IMR-90 (cell line): ENCODE results near the gene SLC48A1. TPM values are rescaled to one million over a fixed set of nuclear protein-coding genes. Genes with fewer than 3 reads are reported as not detected.

Experiments
- ATAC-seq: fragments of 200-7000 bp; cut with Tn5 transposase; 2 replicates; pipeline ENCODE4 v1.9.1; 2020; ENCODE audit warnings: low read depth, mild to moderate bottlenecking, moderate library complexity
- BruUV-seq: library from RNA; stranded (reverse); fragments of 400-500 nt; replicated peaks from 2 replicates; lab custom pipeline; 2021; lab: Mats Ljungman, UMichigan
- CTCF ChIA-PET: fragments of 300-600 bp; formaldehyde crosslinking; extraction: SDS; loops from one replicate; lab custom pipeline; 2021; ENCODE audit warnings: antibody characterized with exemption; lab: Yijun Ruan, JAX
- POLR2A ChIA-PET: fragments of 300-600 bp; sonication (Branson Sonifier 250); formaldehyde crosslinking; loops from one replicate; lab custom pipeline; 2022; ENCODE audit warnings: antibody characterized with exemption; ENCODE audit not compliant: unreplicated experiment; lab: Charles Lee
- DNase-seq: peaks from one replicate; pipeline ENCODE4 v3.0.0; 2013
- H2AFZ ChIP-seq: replicated peaks from 2 replicates; pipeline ENCODE3; 2013; ENCODE audit warnings: low read length, mild to moderate bottlenecking; ENCODE audit not compliant: poor library complexity
- H2AK5ac ChIP-seq: 2 replicates; pipeline ENCODE4 v1.6.1; 2013; ENCODE audit warnings: low read depth, low read length, inconsistent platforms
- H2AK9ac ChIP-seq: replicated peaks from 2 replicates; pipeline ENCODE3; 2013; ENCODE audit warnings: mild to moderate bottlenecking, low read depth, low read length, moderate library complexity; ENCODE audit not compliant: poor library complexity
- H2BK120ac ChIP-seq: 2 replicates; pipeline ENCODE4 v1.6.1; 2013; ENCODE audit warnings: low read depth, low read length, inconsistent platforms
- H2BK15ac ChIP-seq: 3 replicates; pipeline ENCODE4 v1.6.1; 2013; ENCODE audit warnings: low read depth, low read length, inconsistent platforms
- H2BK20ac ChIP-seq: 2 replicates; pipeline ENCODE4 v1.6.1; 2013; ENCODE audit warnings: low read depth, mild to moderate bottlenecking, inconsistent platforms, low read length, moderate library complexity
- H2BK5ac ChIP-seq: 2 replicates; pipeline ENCODE4 v1.6.1; 2013; ENCODE audit warnings: mild to moderate bottlenecking, low read depth, low read length, inconsistent platforms; ENCODE audit not compliant: poor library complexity, severe bottlenecking
- H3K14ac ChIP-seq: replicated peaks from 2 replicates; pipeline ENCODE4 v1.6.1; 2013; ENCODE audit warnings: low read depth, low read length, inconsistent platforms
- H3K18ac ChIP-seq: 2 replicates; pipeline ENCODE4 v1.6.1; 2013; ENCODE audit warnings: low read depth, low read length, control low read depth
- H3K23ac ChIP-seq: 2 replicates; pipeline ENCODE4 v1.6.1; 2013; ENCODE audit warnings: low read depth, low read length, inconsistent platforms
- H3K27ac ChIP-seq: 2 replicates; pipeline ENCODE4 v1.5.1; 2013; ENCODE audit warnings: mild to moderate bottlenecking, control low read depth, low read length; ENCODE audit not compliant: insufficient read depth
- H3K27me3 ChIP-seq: 2 replicates; pipeline ENCODE4 v1.6.1; 2013; ENCODE audit warnings: low read length; ENCODE audit not compliant: control insufficient read depth, insufficient read depth
- H3K36me3 ChIP-seq: 2 replicates; pipeline ENCODE4 v1.6.1; 2013; ENCODE audit warnings: low read length, mixed read lengths; ENCODE audit not compliant: control insufficient read depth, insufficient read depth
- H3K4ac ChIP-seq: 2 replicates; pipeline ENCODE4 v1.6.1; 2013; ENCODE audit warnings: low read depth, low read length, inconsistent platforms
- H3K4me1 ChIP-seq: 2 replicates; pipeline ENCODE4 v1.6.1; 2013; ENCODE audit warnings: low read length, mixed read lengths; ENCODE audit not compliant: control insufficient read depth, insufficient read depth
- H3K4me2 ChIP-seq: 2 replicates; pipeline ENCODE4 v1.6.1; 2013; ENCODE audit warnings: low read depth, mild to moderate bottlenecking, control low read depth, low read length, moderate library complexity
- H3K4me3 ChIP-seq: 2 replicates; pipeline ENCODE4 v1.5.1; 2013; ENCODE audit warnings: low read depth, mild to moderate bottlenecking, control low read depth, low read length, moderate library complexity; ENCODE audit not compliant: insufficient read depth
- H3K56ac ChIP-seq: 2 replicates; pipeline ENCODE4 v1.6.1; 2013; ENCODE audit warnings: low read length, inconsistent platforms; ENCODE audit not compliant: insufficient read depth; ENCODE audit errors: extremely low read depth
- H3K79me1 ChIP-seq, 2 experiments: 2 replicates each; pipeline ENCODE4 v1.6.1; 2013; ENCODE audit warnings: low read length in 2 of 2, inconsistent platforms in 1 of 2, low read depth in 1 of 2
- H3K9ac ChIP-seq: 2 replicates; pipeline ENCODE4 v1.6.1; 2013; ENCODE audit warnings: low read depth, low read length, control low read depth
- H3K9me1 ChIP-seq: 2 replicates; pipeline ENCODE4 v1.6.1; 2013; ENCODE audit warnings: low read length, inconsistent platforms; ENCODE audit not compliant: insufficient read depth
- H3K9me3 ChIP-seq: 2 replicates; pipeline ENCODE4 v1.6.1; 2013; ENCODE audit warnings: low read length; ENCODE audit not compliant: control insufficient read depth, insufficient read depth
- H4K20me1 ChIP-seq: 2 replicates; pipeline ENCODE4 v1.6.1; 2013; ENCODE audit warnings: low read length, inconsistent platforms; ENCODE audit not compliant: insufficient read depth
- H4K5ac ChIP-seq: 2 replicates; pipeline ENCODE4 v1.6.1; 2013; ENCODE audit warnings: mild to moderate bottlenecking, low read depth, low read length, control low read depth
- H4K8ac ChIP-seq, 2 experiments: 2 replicates each; pipeline ENCODE4 v1.6.1; 2013; ENCODE audit warnings: low read depth in 2 of 2, low read length in 2 of 2, control low read depth in 1 of 2, inconsistent platforms in 1 of 2
- H4K91ac ChIP-seq: 2 replicates; pipeline ENCODE4 v1.6.1; 2013; ENCODE audit warnings: low read depth, low read length, inconsistent platforms; ENCODE audit not compliant: insufficient read depth
- BHLHE40 ChIP-seq: fragments of 150-350 bp; IDR thresholded peaks from 2 replicates; pipeline ENCODE4 v1.6.1; 2016; ENCODE audit warnings: mild to moderate bottlenecking, low read depth, low read length
- CEBPB ChIP-seq: IDR thresholded peaks from 2 replicates; pipeline ENCODE4 v1.6.1; 2012; ENCODE audit warnings: low read depth, low read length, improper control_type of control experiment
- CHD1 ChIP-seq: IDR thresholded peaks from 2 replicates; pipeline ENCODE4 v1.6.1; 2012; ENCODE audit warnings: low read depth, low read length, improper control_type of control experiment
- MAFK ChIP-seq: IDR thresholded peaks from 2 replicates; pipeline ENCODE4 v1.6.1; 2012; ENCODE audit warnings: low read depth, low read length, improper control_type of control experiment
- MXI1 ChIP-seq: IDR thresholded peaks from 2 replicates; pipeline ENCODE4 v1.6.1; 2012; ENCODE audit warnings: low read depth, mild to moderate bottlenecking, low read length, moderate library complexity, borderline replicate concordance
- NFE2L2 ChIP-seq: fragments of 150-350 bp; IDR thresholded peaks from 2 replicates; pipeline ENCODE4 v1.6.1; 2016; ENCODE audit warnings: low read depth, mild to moderate bottlenecking, low read length
- RCOR1 ChIP-seq: IDR thresholded peaks from 2 replicates; pipeline ENCODE4 v1.6.1; 2012; ENCODE audit warnings: mild to moderate bottlenecking, low read length, improper control_type of control experiment; ENCODE audit not compliant: insufficient replicate concordance
- RFX5 ChIP-seq: IDR thresholded peaks from 2 replicates; pipeline ENCODE4 v1.8.0; 2012; ENCODE audit warnings: low read depth, mild to moderate bottlenecking, low read length, moderate library complexity
- SMC3 ChIP-seq: fragments of 150-350 bp; IDR thresholded peaks from 2 replicates; pipeline ENCODE4 v1.6.1; 2016; ENCODE audit warnings: low read depth, mild to moderate bottlenecking, antibody characterized with exemption, low read length, moderate library complexity
- USF2 ChIP-seq: fragments of 150-350 bp; IDR thresholded peaks from 2 replicates; pipeline ENCODE4 v1.6.1; 2017; ENCODE audit warnings: mild to moderate bottlenecking, antibody characterized with exemption, low read length, low read depth
- WGBS, 2 experiments: methylation state at CpG; one replicate each; pipeline versions ENCODE4 v1.1.5 to v1.1.7; 2013; ENCODE audit warnings: missing lambda C conversion rate in 2 of 2; ENCODE audit not compliant: insufficient read length in 1 of 2; ENCODE audit errors: extremely low coverage in 2 of 2; 5-methylcytosine and 5-hydroxymethylcytosine counted together
- dilution Hi-C: fragments of 300-500 bp; cut with HindIII; formaldehyde crosslinking; loops from one replicate; pipeline ENCODE4 v1.14.3; 2018; ENCODE audit warnings: low sequenced_read_pairs; ENCODE audit not compliant: unreplicated experiment
- in situ Hi-C: fragments of 300-500 bp; cut with MboI; formaldehyde crosslinking; loops from 3 replicates; pipeline ENCODE4 v1.14.3; 2019; ENCODE audit warnings: low sequenced_read_pairs, inconsistent platforms, mixed read lengths
- intact Hi-C: fragments of 100-400 bp; cut with micrococcal nuclease; formaldehyde crosslinking; loops from 2 replicates; pipeline ENCODE4 v1.10.0; 2022
- polyA plus RNA-seq, 3 experiments: library from polyadenylated mRNA; depleted of rRNA; stranded (reverse); fragments of >200 nt; gene quantifications; 2 replicates each; pipeline ENCODE4 v1.2.3, GENCODE V29; 2012; ENCODE audit warnings: low replicate concordance in 1 of 3
- total RNA-seq: library from RNA; depleted of rRNA; stranded (reverse); fragments of >200 nt; gene quantifications from 2 replicates; pipeline ENCODE4 v1.2.3, GENCODE V29; 2012
- TF ChIP-seq, protein P1 (sequence below): conservative IDR thresholded peaks from 2 replicates; pipeline ENCODE4 v1.5.1; 2012; ENCODE audit warnings: mild to moderate bottlenecking, low read depth, low read length, improper control_type of control experiment
- TF ChIP-seq, protein P2 (sequence below): fragments of 150-350 bp; IDR thresholded peaks from 2 replicates; pipeline ENCODE4 v1.6.1; 2016; ENCODE audit warnings: low read depth, mild to moderate bottlenecking, low read length, moderate library complexity, borderline replicate concordance

The SLC48A1 gene
- total and polyA plus RNA-seq, 2 of the 4 experiments (the other 2 are of a cell fraction), result 4.8 to 5.9 TPM

- dilution Hi-C loops, result no loop called here
Observed at GRCh38 chr12:47748899-47749298, 24.1 kb upstream of the SLC48A1 start.

More at GRCh38 chr12:47748899-47749298, 24.1 kb upstream of the SLC48A1 start:
- ChIA-PET POLR2A (no interaction called here), CTCF (no interaction called here)
- peaks cover 12% of the 10 kb centered on the region for H3K4me1 ChIP-seq
- H2AK9ac ChIP-seq, result no peak overlapping the region
- peaks cover 24% of the 10 kb centered on the region for H3K27me3 ChIP-seq
- no peak overlapping the region for H4K91ac ChIP-seq
- H3K9ac ChIP-seq, result no peak overlapping the region
- H4K5ac ChIP-seq, result no peak overlapping the region
- no peak overlapping the region for H2BK15ac ChIP-seq
- TF ChIP-seq BHLHE40 (no peak), CEBPB (no peak), SMC3 (no peak), NFE2L2 (no peak), CHD1 (no peak), RCOR1 (no peak), USF2 (no peak), RFX5 (no peak), MAFK (no peak), MXI1 (no peak)
- TF ChIP-seq, protein P1, sequence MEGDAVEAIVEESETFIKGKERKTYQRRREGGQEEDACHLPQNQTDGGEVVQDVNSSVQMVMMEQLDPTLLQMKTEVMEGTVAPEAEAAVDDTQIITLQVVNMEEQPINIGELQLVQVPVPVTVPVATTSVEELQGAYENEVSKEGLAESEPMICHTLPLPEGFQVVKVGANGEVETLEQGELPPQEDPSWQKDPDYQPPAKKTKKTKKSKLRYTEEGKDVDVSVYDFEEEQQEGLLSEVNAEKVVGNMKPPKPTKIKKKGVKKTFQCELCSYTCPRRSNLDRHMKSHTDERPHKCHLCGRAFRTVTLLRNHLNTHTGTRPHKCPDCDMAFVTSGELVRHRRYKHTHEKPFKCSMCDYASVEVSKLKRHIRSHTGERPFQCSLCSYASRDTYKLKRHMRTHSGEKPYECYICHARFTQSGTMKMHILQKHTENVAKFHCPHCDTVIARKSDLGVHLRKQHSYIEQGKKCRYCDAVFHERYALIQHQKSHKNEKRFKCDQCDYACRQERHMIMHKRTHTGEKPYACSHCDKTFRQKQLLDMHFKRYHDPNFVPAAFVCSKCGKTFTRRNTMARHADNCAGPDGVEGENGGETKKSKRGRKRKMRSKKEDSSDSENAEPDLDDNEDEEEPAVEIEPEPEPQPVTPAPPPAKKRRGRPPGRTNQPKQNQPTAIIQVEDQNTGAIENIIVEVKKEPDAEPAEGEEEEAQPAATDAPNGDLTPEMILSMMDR, result no peak
- TF ChIP-seq, protein P2, sequence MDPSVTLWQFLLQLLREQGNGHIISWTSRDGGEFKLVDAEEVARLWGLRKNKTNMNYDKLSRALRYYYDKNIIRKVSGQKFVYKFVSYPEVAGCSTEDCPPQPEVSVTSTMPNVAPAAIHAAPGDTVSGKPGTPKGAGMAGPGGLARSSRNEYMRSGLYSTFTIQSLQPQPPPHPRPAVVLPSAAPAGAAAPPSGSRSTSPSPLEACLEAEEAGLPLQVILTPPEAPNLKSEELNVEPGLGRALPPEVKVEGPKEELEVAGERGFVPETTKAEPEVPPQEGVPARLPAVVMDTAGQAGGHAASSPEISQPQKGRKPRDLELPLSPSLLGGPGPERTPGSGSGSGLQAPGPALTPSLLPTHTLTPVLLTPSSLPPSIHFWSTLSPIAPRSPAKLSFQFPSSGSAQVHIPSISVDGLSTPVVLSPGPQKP, result no peak
- H2AFZ ChIP-seq, result no peak overlapping the region
- no peak overlapping the region for H3K4me3 ChIP-seq
- H3K27ac ChIP-seq, result no peak overlapping the region
- intact Hi-C loops, result no loop called here
- peaks cover 9% of the 10 kb centered on the region; the same call in 1 of the 2 replicates for H3K9me1 ChIP-seq
- no peak overlapping the region for H3K4ac ChIP-seq
- no peaks in the 10 kb centered on the region for H4K20me1 ChIP-seq
- no peaks in the 10 kb centered on the region for H3K36me3 ChIP-seq
- no peak overlapping the region for H4K8ac ChIP-seq
- H2BK120ac ChIP-seq, result no peak overlapping the region
- no peaks in the 10 kb centered on the region for H3K9me3 ChIP-seq
- in situ Hi-C loops, result loop anchor here (10.0 kb wide), 1 partner anchor 86 kb away; no protein-coding TSS in a partner anchor
- H2AK5ac ChIP-seq, result no peak overlapping the region
- DNase-seq (no peak), ATAC-seq (no peak)
- no peaks in the 10 kb centered on the region for H3K79me1 ChIP-seq
- no peak overlapping the region for H2BK20ac ChIP-seq
- H2BK5ac ChIP-seq, result no peak overlapping the region
- BruUV-seq, result no TSS peak
- no peak overlapping the region for H3K18ac ChIP-seq
- H3K56ac ChIP-seq, result no peak overlapping the region
- 94% methylated on average over 2 of the region's 3 CpGs; no CpG with 5 or more reads in 1 of the 2 experiments for WGBS, 2 experiments
- H3K4me2 ChIP-seq, result no peak overlapping the region
- H3K23ac ChIP-seq, result no peak overlapping the region
- no peak overlapping the region for H3K14ac ChIP-seq
